CD4-positive, alpha-beta T cell treated with Interleukin-17A for 1 hour (primary cell): ENCODE results near the gene FARS2.
"Not testable (repeated sequence)": the region's sequence is repeated elsewhere in the genome, so short reads cannot be mapped to it uniquely, and the experiment has no call there.

Source experiments
- DNase-seq: peaks from one replicate; pipeline ENCODE4 v3.0.0-alpha.2; 2020

FARS2 gene

DNA sequence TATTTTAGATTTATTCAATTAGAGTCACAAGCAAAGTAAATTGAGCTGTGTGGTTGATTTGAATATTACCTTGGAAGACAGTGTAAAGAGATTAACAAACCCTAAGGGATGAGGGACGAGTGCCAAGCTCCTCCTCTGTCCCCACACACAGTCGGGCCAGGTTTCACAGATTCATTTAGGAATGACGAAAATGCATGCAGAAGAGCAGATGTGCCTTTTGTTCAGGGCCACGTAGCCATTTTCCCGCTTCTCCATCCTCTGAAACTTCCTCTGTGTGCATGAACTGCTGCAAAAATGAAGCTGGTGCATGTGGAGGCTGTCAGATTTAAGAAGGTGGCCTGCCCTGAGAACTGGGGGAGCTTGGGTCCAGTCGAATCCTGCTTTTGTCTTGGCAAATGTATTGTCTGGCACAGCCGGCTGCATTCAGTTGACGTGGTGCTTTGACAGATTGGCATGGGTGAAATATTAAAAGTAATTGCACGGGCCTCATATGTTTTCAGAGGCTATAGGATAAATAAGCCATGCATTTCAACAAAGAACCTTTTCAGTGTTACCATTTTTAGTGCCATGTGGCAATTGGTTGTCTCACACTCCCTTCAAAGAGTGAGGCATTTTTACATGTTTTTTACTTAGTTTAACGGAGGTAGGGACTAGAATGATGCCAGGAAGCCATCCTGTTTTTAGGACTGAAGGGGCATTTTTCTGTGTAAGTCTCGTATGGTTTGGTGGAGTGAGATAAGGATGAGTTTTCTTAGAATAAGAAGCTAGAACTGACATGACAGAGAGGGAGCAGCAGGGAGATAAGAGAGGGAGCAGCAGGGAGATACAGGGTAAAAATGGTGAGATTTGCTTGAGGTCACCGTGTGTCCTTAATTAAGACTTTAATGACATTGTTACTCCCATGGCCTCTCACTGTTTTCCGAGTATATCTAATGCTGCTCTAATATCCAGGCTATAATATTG, 384.3 kb downstream of the FARS2 start:
- no peak for DNase-seq

GRCh38 chr6:5652406-5653137, 391.3 kb downstream of the FARS2 start:
- DNase-seq = no peak

- DNase-seq = no peak
Observed at GRCh38 chr6:5653801-5654200, 392.5 kb downstream of the FARS2 start.

DNA sequence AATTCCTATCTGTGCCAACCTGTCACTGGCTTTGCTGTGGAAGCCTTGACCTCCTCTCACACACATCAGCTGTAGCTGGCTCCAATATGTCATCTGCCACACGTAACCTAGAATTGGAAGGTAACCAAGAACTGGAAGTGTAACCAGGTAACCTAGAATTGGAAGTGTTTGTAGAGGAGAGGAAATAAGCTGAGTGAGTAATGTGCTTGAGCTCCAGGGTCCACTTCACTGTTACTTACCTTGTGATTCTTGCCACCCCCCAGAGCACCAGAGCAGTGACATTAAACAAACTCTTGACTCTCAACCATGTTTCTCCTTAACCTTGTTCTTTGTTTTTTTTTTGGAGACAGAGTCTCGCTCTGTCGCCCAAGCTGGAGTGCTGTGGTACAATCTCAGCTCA, 394.9 kb downstream of the FARS2 start:
- DNase-seq = no peak

- DNase-seq = not testable (repeated sequence)
Observed at GRCh38 chr6:5656695-5657094, 395.4 kb downstream of the FARS2 start.

GRCh38 chr6:5657684-5658430, 396.5 kb downstream of the FARS2 start:
- DNase-seq = no peak

- no peak for DNase-seq
Observed at GRCh38 chr6:5659467-5659866, 398.2 kb downstream of the FARS2 start.

- DNase-seq = no peak
Observed at GRCh38 chr6:5660772-5661171, 399.5 kb downstream of the FARS2 start.

- no peak for DNase-seq
Observed at GRCh38 chr6:5662797-5663196, 401.5 kb downstream of the FARS2 start.

DNA sequence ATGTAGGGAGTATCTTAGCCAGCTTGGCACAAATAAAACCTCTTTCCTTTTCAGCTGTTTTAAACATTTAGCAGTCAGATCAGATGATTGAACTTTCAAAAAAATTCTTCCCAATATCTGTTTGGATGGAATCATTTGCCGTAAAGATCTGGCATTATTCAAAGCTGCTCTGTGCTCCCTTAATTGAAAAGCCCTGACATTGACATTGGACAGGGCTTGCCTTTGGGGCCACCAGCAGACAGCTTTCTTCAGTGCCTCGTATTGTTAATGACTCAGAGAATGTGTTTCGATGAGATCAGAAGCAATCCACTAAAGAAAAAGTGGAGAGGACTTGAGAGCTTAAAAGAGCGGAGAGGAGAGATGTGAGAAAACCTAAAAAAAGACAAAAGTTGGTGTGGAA, 401.9 kb downstream of the FARS2 start:
- no peak for DNase-seq

- no peak for DNase-seq
Observed at GRCh38 chr6:5663739-5664138, 402.4 kb downstream of the FARS2 start.

DNA sequence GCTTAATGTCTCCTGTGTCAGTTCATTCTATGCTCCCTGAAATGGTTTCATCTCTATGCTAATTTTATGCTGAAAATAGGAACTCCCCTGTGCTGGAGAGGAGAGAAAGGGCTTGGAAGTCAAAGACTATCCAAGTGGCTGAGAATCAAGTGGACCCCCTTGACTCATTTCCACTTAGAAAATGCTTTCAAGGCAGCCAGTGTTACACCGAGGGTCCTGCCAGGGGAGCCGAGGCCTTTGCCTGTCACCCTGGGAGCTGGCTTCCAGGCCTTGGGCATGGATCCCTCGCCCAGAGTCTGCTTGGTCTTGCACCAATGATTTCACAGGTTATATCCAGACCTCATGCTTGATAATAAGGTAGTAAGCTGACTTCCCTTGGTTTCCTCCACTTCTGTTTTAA, 402.8 kb downstream of the FARS2 start:
- DNase-seq = no peak

DNA sequence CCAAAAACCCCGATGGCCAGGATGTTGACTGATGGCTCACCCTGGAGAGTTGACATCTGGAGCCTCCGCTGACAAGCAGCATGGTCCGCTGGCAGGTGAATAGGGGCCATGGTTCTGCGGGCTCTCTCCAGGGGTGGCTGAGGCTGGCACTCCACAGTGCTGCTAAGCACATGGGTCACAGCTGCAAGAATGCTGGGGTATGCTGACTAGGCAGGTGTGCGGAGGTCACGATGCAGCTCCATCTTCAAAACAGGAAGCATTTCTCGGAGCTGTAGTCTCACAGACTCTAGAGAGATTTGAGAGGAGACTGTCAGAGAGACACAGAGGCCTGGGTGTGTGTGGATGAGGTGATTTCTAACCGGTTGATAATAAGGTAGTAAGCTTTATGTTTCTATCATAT, 403.9 kb downstream of the FARS2 start:
- peak; percentile 19 for DNase-seq

- DNase-seq = no peak
Observed at GRCh38 chr6:5665667-5666066, 404.4 kb downstream of the FARS2 start.

DNA sequence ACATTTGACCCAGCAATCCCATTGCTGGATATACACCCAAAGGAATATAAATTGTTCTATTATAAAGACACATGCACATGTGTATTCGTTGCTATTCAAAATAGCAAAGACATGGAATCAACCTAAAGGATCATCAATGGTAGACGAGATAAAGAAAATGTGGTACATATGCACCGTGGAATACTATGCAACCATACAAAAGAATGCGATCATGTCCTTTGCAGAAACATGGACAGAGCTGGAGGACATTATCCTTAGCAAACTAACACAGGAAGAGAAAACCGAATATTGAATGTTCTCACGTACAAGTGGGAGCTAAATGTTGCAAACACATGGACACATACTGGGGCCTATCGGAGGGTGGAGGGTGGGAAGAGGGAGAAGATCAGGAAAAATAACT, 405.4 kb downstream of the FARS2 start:
- no peak for DNase-seq

DNA sequence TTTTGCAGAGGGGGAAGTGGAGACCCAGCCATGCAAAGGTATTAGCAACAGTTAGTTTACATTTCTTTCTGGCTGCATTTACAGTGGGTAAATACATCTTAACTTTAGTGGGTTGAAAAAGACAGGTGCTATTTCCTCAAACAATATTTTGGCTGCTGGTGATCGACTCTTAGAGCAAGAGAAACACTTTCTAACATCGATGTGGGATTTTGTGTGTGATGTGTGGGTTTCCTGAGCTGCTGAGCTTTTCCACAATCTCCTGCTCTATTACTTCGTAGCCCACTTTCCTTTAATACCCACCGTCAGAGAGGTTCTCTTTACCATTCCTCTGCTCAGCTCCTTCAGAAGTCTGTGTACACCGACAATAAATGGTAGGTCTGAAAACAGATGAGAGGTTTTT, 406.4 kb downstream of the FARS2 start:
- peak; percentile 39 for DNase-seq

- no peak for DNase-seq
Observed at GRCh38 chr6:5670381-5670780, 409.1 kb downstream of the FARS2 start.

DNA sequence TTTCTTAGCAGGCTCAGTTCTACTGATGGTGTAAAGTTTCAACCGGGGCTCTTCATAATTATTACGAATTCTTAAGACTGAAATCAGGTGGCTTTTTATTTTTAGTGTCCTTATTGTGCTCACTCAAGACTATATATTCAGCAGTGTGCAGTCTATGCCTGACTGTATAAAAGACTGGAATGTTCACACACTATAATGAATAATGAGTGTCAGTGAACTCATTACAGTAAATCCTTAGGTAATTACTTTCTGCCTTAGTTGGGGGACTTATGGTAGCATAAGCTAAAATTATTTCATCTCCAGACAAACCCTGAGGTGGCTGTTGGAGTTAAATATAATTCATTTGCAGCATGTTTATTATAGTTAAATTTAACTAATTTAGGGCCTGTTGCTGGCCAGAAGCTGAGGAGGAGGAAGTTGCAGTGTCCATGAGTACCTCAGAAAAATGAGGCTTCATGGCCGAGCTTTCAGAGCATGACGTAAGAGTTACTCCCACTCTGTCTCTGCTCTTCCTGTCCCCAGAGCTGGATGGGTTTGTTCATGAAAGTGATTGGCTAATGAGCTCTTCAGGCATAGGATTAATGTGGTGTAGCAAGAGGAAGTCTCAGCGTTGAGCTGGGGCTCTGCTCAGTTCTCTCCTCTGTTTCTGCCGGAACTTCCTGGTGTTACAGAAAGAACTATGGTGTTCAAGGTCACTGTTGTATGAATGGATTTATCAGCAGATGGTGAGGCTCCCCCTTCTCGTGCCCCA, 409.7 kb downstream of the FARS2 start:
- peak; percentile 48 for DNase-seq

DNA sequence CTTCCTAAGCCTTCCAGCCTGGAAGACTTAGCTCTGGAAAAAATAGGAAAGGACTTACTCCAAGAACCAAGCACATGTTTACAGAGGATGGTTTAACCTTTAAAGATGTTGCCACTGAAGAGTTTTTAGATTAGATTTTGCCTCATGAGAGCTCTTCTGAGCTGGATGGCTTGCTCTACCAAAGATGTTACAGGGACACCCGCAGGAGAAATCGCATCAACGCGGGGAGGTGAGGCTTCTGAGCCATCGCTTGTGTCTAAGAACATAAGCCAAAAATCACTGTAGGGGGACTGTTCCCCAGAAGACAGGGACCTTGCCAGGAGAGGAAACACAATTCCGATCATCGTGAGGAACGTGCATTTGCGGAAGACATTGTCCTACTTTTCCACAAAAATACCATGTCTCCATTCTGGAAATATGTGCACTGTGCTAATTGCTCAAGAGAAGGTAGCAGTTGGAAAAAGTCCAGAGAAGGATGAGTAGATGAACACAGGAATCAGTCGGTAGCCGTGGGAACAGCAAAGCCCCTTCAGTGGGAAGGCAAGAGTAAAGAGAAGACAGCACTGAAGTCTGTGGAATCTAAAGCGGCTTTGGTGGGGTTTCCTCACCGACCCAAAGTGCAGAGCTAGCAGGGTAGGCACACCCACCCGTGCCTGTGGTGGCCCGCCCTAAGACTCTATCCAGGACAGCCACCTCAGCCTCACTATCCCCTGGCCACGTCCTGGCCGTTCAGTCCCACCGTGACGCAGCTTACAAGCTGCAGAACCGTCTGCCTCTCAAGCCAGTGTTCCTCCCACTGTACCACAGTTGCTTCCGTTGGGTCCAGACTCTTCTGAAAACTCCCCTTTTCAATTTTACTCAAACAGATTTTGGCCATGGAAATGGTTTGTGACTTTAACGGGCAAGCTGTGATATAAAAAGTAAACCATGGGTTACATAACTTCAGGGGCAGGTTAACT, 410.6 kb downstream of the FARS2 start:
- no peak for DNase-seq

DNA sequence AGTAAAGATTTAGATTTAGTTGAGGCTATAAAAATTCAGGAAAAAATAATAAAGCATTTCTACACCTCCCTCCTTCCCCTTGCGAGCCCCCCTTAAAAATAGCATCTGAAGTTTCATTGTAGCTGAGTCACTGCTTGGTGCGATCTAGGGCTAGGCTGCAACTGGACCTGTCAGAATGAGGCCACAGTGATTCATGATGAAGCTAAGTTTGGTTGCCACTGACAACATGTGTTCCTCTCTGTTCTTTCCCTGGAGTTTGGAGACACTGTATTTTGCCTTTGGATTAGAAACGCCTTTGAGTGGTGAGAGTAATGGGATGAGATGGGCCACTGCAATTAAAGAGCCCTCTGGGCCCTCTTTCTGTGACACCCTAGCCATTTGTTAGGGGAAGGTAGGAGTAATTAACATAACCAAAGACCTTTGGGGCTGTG, 411.3 kb downstream of the FARS2 start:
- DNase-seq = no peak
